ENCODE measurements around the gene UPF3A.

The UPF3A gene

GRCh38 chr13:114281351-114282040, at the start of gene UPF3A:
TSS of gene UPF3A (plus strand) at chr13:114281601. CDS start at chr13:114281640, 39 bp downstream.
- DNase-seq (ENCODE audit: low spot score), result peak; percentile 94
- no peak for TF ChIP-seq CTCF (IDR thresholded peaks at IDR 0.05; ENCODE audit: extremely low read depth, missing control alignments)

- no peak for DNase-seq (ENCODE audit: low spot score)
- TF ChIP-seq CTCF (IDR thresholded peaks at IDR 0.05; ENCODE audit: extremely low read depth, missing control alignments), result no peak
These were observed 49.5 kb upstream of the UPF3A start for GRCh38 chr13:114231886-114232285.

- no peak for TF ChIP-seq CTCF (IDR thresholded peaks at IDR 0.05; ENCODE audit: extremely low read depth, missing control alignments)
- DNase-seq (ENCODE audit: low spot score), result no peak
These were observed 47.1 kb upstream of the UPF3A start for GRCh38 chr13:114234266-114234644.

- no peak for TF ChIP-seq CTCF (IDR thresholded peaks at IDR 0.05; ENCODE audit: extremely low read depth, missing control alignments)
- peak; percentile 95 for DNase-seq (ENCODE audit: low spot score)
These were observed 46.6 kb upstream of the UPF3A start, which contains the start of gene CDC16 for GRCh38 chr13:114234645-114235421. TSS of gene CDC16 (plus strand) at chr13:114234897. CDS start at chr13:114235085, 188 bp downstream.

- no peak for DNase-seq (ENCODE audit: low spot score)
- TF ChIP-seq CTCF (IDR thresholded peaks at IDR 0.05; ENCODE audit: extremely low read depth, missing control alignments), result no peak
These were observed 45.7 kb upstream of the UPF3A start for GRCh38 chr13:114235697-114236096.

GRCh38 chr13:114236227-114236626, 45.2 kb upstream of the UPF3A start:
- no peak for TF ChIP-seq CTCF (IDR thresholded peaks at IDR 0.05; ENCODE audit: extremely low read depth, missing control alignments)

GRCh38 chr13:114237415-114238112, 43.8 kb upstream of the UPF3A start:
- no peak for TF ChIP-seq CTCF (IDR thresholded peaks at IDR 0.05; ENCODE audit: extremely low read depth, missing control alignments)
- no peak for DNase-seq (ENCODE audit: low spot score)

More at GRCh38 chr13:114236227-114236626, 45.2 kb upstream of the UPF3A start:
- DNase-seq (ENCODE audit: low spot score), result no peak

Data from GM20000 (cell line).